Lower leg skin (tissue), 4 donors: Measurements from ENCODE around the gene ACTL8. TPM values are rescaled to one million over a fixed set of nuclear protein-coding genes. Genes with fewer than 3 reads are reported as not detected.

Source experiments
- DNase-seq, 2 donors: peaks; one replicate each; pipeline ENCODE4 v3.0.0-alpha.2; 2019; ENCODE audit warnings: low spot score in 2 of 2
- H3K4me3 ChIP-seq: fragments of 200-600 bp; sonication (generic); 2 replicates; pipeline ENCODE4 v1.5.1; 2017; ENCODE audit warnings: mild to moderate bottlenecking, low read depth; ENCODE audit not compliant: poor library complexity, severe bottlenecking
- POLR2A ChIP-seq, 2 donors: fragments of 450-650 bp; IDR thresholded peaks; one replicate each; pipeline ENCODE4 v1.6.1; 2016 to 2017; ENCODE audit warnings: antibody characterized with exemption in 2 of 2, mild to moderate bottlenecking in 1 of 2, moderate library complexity in 1 of 2
- WGBS, 2 donors: methylation state at CpG; one replicate each; pipeline ENCODE4 v1.1.5; 2018; 5-methylcytosine and 5-hydroxymethylcytosine counted together
- intact Hi-C: fragments of 100-400 bp; cut with DNase I; formaldehyde crosslinking; loops from one replicate; pipeline ENCODE4 v1.15.0; 2023; ENCODE audit warnings: low total_unique reads
- total RNA-seq, 4 donors: library from RNA; depleted of rRNA; stranded (reverse); fragments of >200 nt; gene quantifications; one replicate each; pipeline ENCODE4 v1.1.0, GENCODE V29; 2016
- TF ChIP-seq, protein P1 (sequence below), 3 donors: fragments of 450-650 bp; IDR thresholded peaks; one replicate each; pipeline ENCODE4 v1.5.1; 2016; ENCODE audit warnings: antibody characterized with exemption in 3 of 3, mild to moderate bottlenecking in 3 of 3, moderate library complexity in 2 of 3

Gene ACTL8
- total RNA-seq, 4 donors from 2014 or later = not detected

GRCh38 chr1:17763995-17764394 is 8.9 kb downstream of the ACTL8 start:
- intact Hi-C loops = no loop called here
- DNase-seq = no peak
- 77 to 87% methylated on average over 5 of the region's 5 CpGs for WGBS, 2 donors
- H3K4me3 ChIP-seq = no peak overlapping the region
- TF ChIP-seq POLR2A (IDR thresholded peaks at IDR 0.05) = no peak
- TF ChIP-seq, protein P1, sequence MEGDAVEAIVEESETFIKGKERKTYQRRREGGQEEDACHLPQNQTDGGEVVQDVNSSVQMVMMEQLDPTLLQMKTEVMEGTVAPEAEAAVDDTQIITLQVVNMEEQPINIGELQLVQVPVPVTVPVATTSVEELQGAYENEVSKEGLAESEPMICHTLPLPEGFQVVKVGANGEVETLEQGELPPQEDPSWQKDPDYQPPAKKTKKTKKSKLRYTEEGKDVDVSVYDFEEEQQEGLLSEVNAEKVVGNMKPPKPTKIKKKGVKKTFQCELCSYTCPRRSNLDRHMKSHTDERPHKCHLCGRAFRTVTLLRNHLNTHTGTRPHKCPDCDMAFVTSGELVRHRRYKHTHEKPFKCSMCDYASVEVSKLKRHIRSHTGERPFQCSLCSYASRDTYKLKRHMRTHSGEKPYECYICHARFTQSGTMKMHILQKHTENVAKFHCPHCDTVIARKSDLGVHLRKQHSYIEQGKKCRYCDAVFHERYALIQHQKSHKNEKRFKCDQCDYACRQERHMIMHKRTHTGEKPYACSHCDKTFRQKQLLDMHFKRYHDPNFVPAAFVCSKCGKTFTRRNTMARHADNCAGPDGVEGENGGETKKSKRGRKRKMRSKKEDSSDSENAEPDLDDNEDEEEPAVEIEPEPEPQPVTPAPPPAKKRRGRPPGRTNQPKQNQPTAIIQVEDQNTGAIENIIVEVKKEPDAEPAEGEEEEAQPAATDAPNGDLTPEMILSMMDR (IDR thresholded peaks at IDR 0.05) = no peak

GRCh38 chr1:17764591-17764990 is 9.5 kb downstream of the ACTL8 start:
- no peak overlapping the region for H3K4me3 ChIP-seq
- intact Hi-C loops = no loop called here
- no peak for DNase-seq
- TF ChIP-seq POLR2A (IDR thresholded peaks at IDR 0.05) = no peak
- TF ChIP-seq, protein P1 (IDR thresholded peaks at IDR 0.05) = no peak
- 62 to 74% methylated on average over 10 of the region's 10 CpGs for WGBS, 2 donors

GRCh38 chr1:17765444-17766411 is 10.6 kb downstream of the ACTL8 start:
- WGBS, 2 donors = 64 to 67% methylated on average over 16 of the region's 16 CpGs
- intact Hi-C loops = no loop called here
- TF ChIP-seq, protein P1 (IDR thresholded peaks at IDR 0.05) = no peak
- TF ChIP-seq POLR2A (IDR thresholded peaks at IDR 0.05) = no peak
- H3K4me3 ChIP-seq = no peak overlapping the region
- no peak for DNase-seq

GRCh38 chr1:17768651-17769241 is 13.6 kb downstream of the ACTL8 start:
- WGBS, 2 donors = 71 to 74% methylated on average over 10 of the region's 10 CpGs
- no peak overlapping the region for H3K4me3 ChIP-seq
- TF ChIP-seq POLR2A (IDR thresholded peaks at IDR 0.05) = no peak
- TF ChIP-seq, protein P1 (IDR thresholded peaks at IDR 0.05) = no peak
- no peak for DNase-seq
- intact Hi-C loops = no loop called here

DNA sequence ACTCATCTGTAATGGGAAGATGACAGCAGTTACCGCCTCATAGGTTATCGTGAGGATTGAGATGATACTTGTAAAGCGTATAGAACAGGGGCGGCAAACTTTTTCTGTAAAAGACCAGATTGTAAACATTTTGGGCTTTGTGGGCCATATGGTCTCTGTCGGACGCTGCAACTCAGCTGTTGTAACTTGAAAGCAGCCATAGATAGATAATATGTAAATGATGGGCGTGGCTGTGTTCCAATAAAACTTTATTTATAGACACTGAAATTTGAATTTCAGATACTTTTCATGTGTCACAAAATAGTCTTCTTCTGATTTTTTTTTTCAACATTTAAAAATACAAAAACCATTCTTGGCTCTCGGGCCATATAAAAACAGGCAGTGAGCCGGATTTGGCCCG is 15.8 kb downstream of the ACTL8 start:
- TF ChIP-seq POLR2A (IDR thresholded peaks at IDR 0.05) = no peak
- TF ChIP-seq, protein P1 (IDR thresholded peaks at IDR 0.05) = no peak
- 84 to 92% methylated on average over 10 of the region's 10 CpGs for WGBS, 2 donors
- no peak overlapping the region for H3K4me3 ChIP-seq
- intact Hi-C loops = no loop called here
- no peak for DNase-seq
